Astrocyte (in vitro differentiated cells and primary cell): ENCODE data around the gene BCR.

Experiments
- CTCF ChIP-seq: IDR thresholded peaks from 2 replicates; pipeline ENCODE4 v1.5.1; 2011; ENCODE audit warnings: low read depth, mild to moderate bottlenecking, inconsistent platforms, low read length, moderate library complexity; ENCODE audit not compliant: insufficient read depth
- EZH2 ChIP-seq: IDR thresholded peaks from 2 replicates; pipeline ENCODE4 v1.6.1; 2012; ENCODE audit warnings: mild to moderate bottlenecking, low read length, inconsistent platforms; ENCODE audit not compliant: insufficient read depth

- no peak for TF ChIP-seq CTCF
- TF ChIP-seq EZH2: no peak
These were observed 26.6 kb downstream of the BCR start for GRCh38 chr22:23206915-23207314.
